Measurements from ENCODE around the gene SNX10.

The SNX10 gene

DNA sequence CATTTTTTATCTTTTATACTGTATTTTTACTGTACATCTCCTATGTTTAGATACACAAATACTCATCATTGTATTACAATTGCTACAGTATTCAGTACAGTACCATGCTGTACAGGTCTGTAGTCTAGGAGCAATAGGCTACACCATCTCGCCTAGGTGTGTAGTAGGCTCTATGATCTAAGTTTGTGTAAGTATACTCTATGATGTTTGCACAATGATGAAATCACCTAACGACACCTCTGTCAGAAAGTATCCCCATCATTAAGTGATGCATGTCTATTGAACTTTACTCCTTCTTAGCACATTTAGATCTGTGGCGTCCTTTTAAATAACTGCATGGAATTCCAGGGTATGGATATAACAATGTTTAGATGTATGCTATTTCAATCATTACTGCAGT, 112.0 kb downstream of the SNX10 start:
- H2AFZ ChIP-seq (ENCODE audit: low read length), result no peak overlapping the region
- H3K4me2 ChIP-seq (ENCODE audit: low read depth, low read length), result no peak overlapping the region
- H3K36me3 ChIP-seq (replicated peaks; ENCODE audit: insufficient read depth, low read length), result no peaks in the 10 kb centered on the region
- H3K27ac ChIP-seq (ENCODE audit: low read length), result no peak overlapping the region
- no peaks in the 10 kb centered on the region for H3K79me2 ChIP-seq (ENCODE audit: low read length)
- no peak for DNase-seq
- TF ChIP-seq EZH2phosphoT487 (IDR thresholded peaks at IDR 0.05; ENCODE audit: low read length), result no peak
- TF ChIP-seq EZH2 (optimal IDR thresholded peaks at IDR 0.05; ENCODE audit: low read depth, low read length), result no peak
- no peak for TF ChIP-seq CTCF (IDR thresholded peaks at IDR 0.05; ENCODE audit: low read length)
- H3K9ac ChIP-seq (ENCODE audit: low read length), result no peak overlapping the region
- H3F3A ChIP-seq (ENCODE audit: insufficient read depth, low read length), result peaks cover 13% of the 10 kb centered on the region
- H4K20me1 ChIP-seq (ENCODE audit: insufficient read depth, low read length), result no peaks in the 10 kb centered on the region
- no peaks in the 10 kb centered on the region for H3K27me3 ChIP-seq (replicated peaks; ENCODE audit: insufficient read depth, low read length)
- H3K9me2 ChIP-seq (replicated peaks; ENCODE audit: insufficient read depth, low read length), result no peaks in the 10 kb centered on the region
- no peak overlapping the region for H3K4me3 ChIP-seq (ENCODE audit: low read length)
- no peaks in the 10 kb centered on the region for H3K9me3 ChIP-seq (replicated peaks; ENCODE audit: insufficient read depth, low read length)
- H3K4me1 ChIP-seq (ENCODE audit: low read length), result peaks cover 10% of the 10 kb centered on the region

- no peak overlapping the region for H3K27ac ChIP-seq (ENCODE audit: low read length)
- no peak overlapping the region for H2AFZ ChIP-seq (ENCODE audit: low read length)
- H3K4me2 ChIP-seq (ENCODE audit: low read depth, low read length), result no peak overlapping the region
Measured at GRCh38 chr7:26404189-26404996, 112.7 kb downstream of the SNX10 start.

GRCh38 chr7:26406433-26406832, 114.8 kb downstream of the SNX10 start:
- no peak overlapping the region for H3K4me3 ChIP-seq (ENCODE audit: low read length)
- no peaks in the 10 kb centered on the region for H3F3A ChIP-seq (ENCODE audit: insufficient read depth, low read length)
- H3K9me2 ChIP-seq (replicated peaks; ENCODE audit: insufficient read depth, low read length), result no peaks in the 10 kb centered on the region
- no peak overlapping the region for H2AFZ ChIP-seq (ENCODE audit: low read length)
- no peaks in the 10 kb centered on the region for H3K79me2 ChIP-seq (ENCODE audit: low read length)
- no peak for DNase-seq
- no peaks in the 10 kb centered on the region for H3K27me3 ChIP-seq (replicated peaks; ENCODE audit: insufficient read depth, low read length)
- no peak overlapping the region for H3K9ac ChIP-seq (ENCODE audit: low read length)
- no peak overlapping the region for H3K4me2 ChIP-seq (ENCODE audit: low read depth, low read length)
- no peaks in the 10 kb centered on the region for H3K36me3 ChIP-seq (replicated peaks; ENCODE audit: insufficient read depth, low read length)
- H3K9me3 ChIP-seq (replicated peaks; ENCODE audit: insufficient read depth, low read length), result no peaks in the 10 kb centered on the region
- no peak overlapping the region for H3K27ac ChIP-seq (ENCODE audit: low read length)
- H3K4me1 ChIP-seq (ENCODE audit: low read length), result no peaks in the 10 kb centered on the region
- TF ChIP-seq EZH2phosphoT487 (IDR thresholded peaks at IDR 0.05; ENCODE audit: low read length) (no peak), EZH2 (optimal IDR thresholded peaks at IDR 0.05; ENCODE audit: low read depth, low read length) (no peak), CTCF (IDR thresholded peaks at IDR 0.05; ENCODE audit: low read length) (no peak)
- H4K20me1 ChIP-seq (ENCODE audit: insufficient read depth, low read length), result no peaks in the 10 kb centered on the region

More at GRCh38 chr7:26404189-26404996, 112.7 kb downstream of the SNX10 start:
- Histone ChIP-seq H3K4me3 (ENCODE audit: low read length) (no peak overlapping the region), H3F3A (ENCODE audit: insufficient read depth, low read length) (peaks cover 6% of the 10 kb centered on the region), H3K9me2 (replicated peaks; ENCODE audit: insufficient read depth, low read length) (no peaks in the 10 kb centered on the region), H3K79me2 (ENCODE audit: low read length) (no peaks in the 10 kb centered on the region), H3K27me3 (replicated peaks; ENCODE audit: insufficient read depth, low read length) (no peaks in the 10 kb centered on the region), H3K9me3 (replicated peaks; ENCODE audit: insufficient read depth, low read length) (no peaks in the 10 kb centered on the region), H3K9ac (ENCODE audit: low read length) (no peak overlapping the region), H3K36me3 (replicated peaks; ENCODE audit: insufficient read depth, low read length) (no peaks in the 10 kb centered on the region), H4K20me1 (ENCODE audit: insufficient read depth, low read length) (no peaks in the 10 kb centered on the region), H3K4me1 (ENCODE audit: low read length) (peaks cover 7% of the 10 kb centered on the region)
- TF ChIP-seq CTCF (IDR thresholded peaks at IDR 0.05; ENCODE audit: low read length) (no peak), EZH2 (optimal IDR thresholded peaks at IDR 0.05; ENCODE audit: low read depth, low read length) (no peak), EZH2phosphoT487 (IDR thresholded peaks at IDR 0.05; ENCODE audit: low read length) (no peak)
- no peak for DNase-seq
